IMR-90 (cell line): ENCODE data around the gene THADA.

ENCODE experiments used
- POLR2A ChIP-seq: IDR thresholded peaks from 2 replicates; pipeline ENCODE4 v1.6.1; 2012; ENCODE audit warnings: mild to moderate bottlenecking, low read depth, low read length
- RAD21 ChIP-seq: IDR thresholded peaks from 2 replicates; pipeline ENCODE4 v1.6.1; 2012; ENCODE audit warnings: low read length, improper control_type of control experiment
- TF ChIP-seq, protein P1 (sequence below): conservative IDR thresholded peaks from 2 replicates; pipeline ENCODE4 v1.5.1; 2012; ENCODE audit warnings: mild to moderate bottlenecking, low read depth, low read length, improper control_type of control experiment

DNA sequence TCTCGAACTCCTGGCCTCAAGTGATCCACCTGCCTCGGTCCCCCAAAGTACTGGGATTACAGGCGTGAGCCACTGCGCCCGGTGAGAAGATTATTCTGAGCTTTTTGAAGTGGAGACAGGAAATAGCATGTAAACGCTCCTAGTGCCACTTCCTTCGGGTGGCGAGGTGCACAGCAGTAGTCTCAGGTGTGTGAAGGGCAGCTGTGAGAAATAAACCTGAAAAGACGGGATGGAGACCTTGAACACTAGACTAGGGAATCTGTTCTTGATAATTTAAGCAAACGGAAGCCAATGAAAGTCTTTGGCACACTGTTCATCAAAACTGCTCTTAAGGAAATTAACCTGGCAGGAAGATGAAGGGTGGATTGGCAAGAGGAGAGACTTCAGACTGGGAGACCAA, 40.8 kb upstream of the THADA start:
- no peak for TF ChIP-seq POLR2A
- TF ChIP-seq, protein P1, sequence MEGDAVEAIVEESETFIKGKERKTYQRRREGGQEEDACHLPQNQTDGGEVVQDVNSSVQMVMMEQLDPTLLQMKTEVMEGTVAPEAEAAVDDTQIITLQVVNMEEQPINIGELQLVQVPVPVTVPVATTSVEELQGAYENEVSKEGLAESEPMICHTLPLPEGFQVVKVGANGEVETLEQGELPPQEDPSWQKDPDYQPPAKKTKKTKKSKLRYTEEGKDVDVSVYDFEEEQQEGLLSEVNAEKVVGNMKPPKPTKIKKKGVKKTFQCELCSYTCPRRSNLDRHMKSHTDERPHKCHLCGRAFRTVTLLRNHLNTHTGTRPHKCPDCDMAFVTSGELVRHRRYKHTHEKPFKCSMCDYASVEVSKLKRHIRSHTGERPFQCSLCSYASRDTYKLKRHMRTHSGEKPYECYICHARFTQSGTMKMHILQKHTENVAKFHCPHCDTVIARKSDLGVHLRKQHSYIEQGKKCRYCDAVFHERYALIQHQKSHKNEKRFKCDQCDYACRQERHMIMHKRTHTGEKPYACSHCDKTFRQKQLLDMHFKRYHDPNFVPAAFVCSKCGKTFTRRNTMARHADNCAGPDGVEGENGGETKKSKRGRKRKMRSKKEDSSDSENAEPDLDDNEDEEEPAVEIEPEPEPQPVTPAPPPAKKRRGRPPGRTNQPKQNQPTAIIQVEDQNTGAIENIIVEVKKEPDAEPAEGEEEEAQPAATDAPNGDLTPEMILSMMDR, result no peak
- no peak for TF ChIP-seq RAD21
